Measurements from ENCODE around the gene CDHR2. TPM values are rescaled to one million over a fixed set of nuclear protein-coding genes. Genes with fewer than 3 reads are reported as not detected.

Gene CDHR2
- total RNA-seq, 2 donors from 2014 or later, result 0.67 to 0.81 TPM

GRCh38 chr5:176573564-176574296 is 24.6 kb downstream of the CDHR2 start:
- no peak overlapping the region for H3K27ac Mint-ChIP-seq
- ATAC-seq (replicated peaks in 1 of 2) (peak; percentile 94), DNase-seq (peak; percentile 84 to 86)
- H3K4me1 Mint-ChIP-seq (ENCODE audit: low read depth), result no peaks in the 10 kb centered on the region
- no peaks in the 10 kb centered on the region for H3K36me3 Mint-ChIP-seq (ENCODE audit: insufficient read depth in 2 of 2)
- H3K27me3 Mint-ChIP-seq (ENCODE audit: low read depth), result peaks cover 11% of the 10 kb centered on the region
- no peaks in the 10 kb centered on the region for H3K9me3 Mint-ChIP-seq
- H3K4me3 Mint-ChIP-seq, result no peak overlapping the region

- Mint-ChIP-seq H3K27me3 (ENCODE audit: low read depth) (peaks cover 11% of the 10 kb centered on the region), H3K4me1 (ENCODE audit: low read depth) (no peaks in the 10 kb centered on the region), H3K36me3 (ENCODE audit: insufficient read depth in 2 of 2) (no peaks in the 10 kb centered on the region), H3K9me3 (no peaks in the 10 kb centered on the region), H3K27ac (no peak overlapping the region), H3K4me3 (no peak overlapping the region)
- no peak for DNase-seq
- ATAC-seq (replicated peaks in 1 of 2), result no peak
Observed at GRCh38 chr5:176574297-176574591, 25.1 kb downstream of the CDHR2 start.

GRCh38 chr5:176575066-176575465 is 25.9 kb downstream of the CDHR2 start:
- Mint-ChIP-seq H3K27me3 (ENCODE audit: low read depth) (peaks cover 11% of the 10 kb centered on the region), H3K36me3 (ENCODE audit: insufficient read depth in 2 of 2) (no peaks in the 10 kb centered on the region), H3K27ac (no peak overlapping the region), H3K4me1 (ENCODE audit: low read depth) (no peaks in the 10 kb centered on the region), H3K9me3 (no peaks in the 10 kb centered on the region), H3K4me3 (no peak overlapping the region)
- DNase-seq, result no peak
- ATAC-seq (replicated peaks in 1 of 2), result no peak

- no peak overlapping the region for H3K27ac Mint-ChIP-seq
- no peaks in the 10 kb centered on the region for H3K4me1 Mint-ChIP-seq (ENCODE audit: low read depth)
- ATAC-seq (replicated peaks in 1 of 2), result no peak
- H3K27me3 Mint-ChIP-seq (ENCODE audit: low read depth), result peaks cover 11% of the 10 kb centered on the region
- no peaks in the 10 kb centered on the region for H3K9me3 Mint-ChIP-seq
- no peaks in the 10 kb centered on the region for H3K36me3 Mint-ChIP-seq (ENCODE audit: insufficient read depth in 2 of 2)
- no peak overlapping the region for H3K4me3 Mint-ChIP-seq
- no peak for DNase-seq
Observed at GRCh38 chr5:176575488-176576422, 26.6 kb downstream of the CDHR2 start.

- Mint-ChIP-seq H3K4me3 (no peak overlapping the region), H3K4me1 (ENCODE audit: low read depth) (no peaks in the 10 kb centered on the region), H3K27me3 (ENCODE audit: low read depth) (peaks cover 7% of the 10 kb centered on the region), H3K27ac (no peak overlapping the region), H3K36me3 (ENCODE audit: insufficient read depth in 2 of 2) (no peaks in the 10 kb centered on the region), H3K9me3 (no peaks in the 10 kb centered on the region)
- ATAC-seq (replicated peaks in 1 of 2), result no peak
- DNase-seq, result no peak
Observed at GRCh38 chr5:176577312-176578176, 28.4 kb downstream of the CDHR2 start.

GRCh38 chr5:176578391-176578808 is 29.3 kb downstream of the CDHR2 start:
- Mint-ChIP-seq H3K4me1 (ENCODE audit: low read depth) (no peaks in the 10 kb centered on the region), H3K4me3 (no peak overlapping the region), H3K36me3 (ENCODE audit: insufficient read depth in 2 of 2) (no peaks in the 10 kb centered on the region), H3K9me3 (no peaks in the 10 kb centered on the region), H3K27ac (no peak overlapping the region), H3K27me3 (ENCODE audit: low read depth) (no peaks in the 10 kb centered on the region)
- ATAC-seq (replicated peaks in 1 of 2), result peak; percentile 40 to 43
- peak in 1 of 2 donors; percentile 49 for DNase-seq

GRCh38 chr5:176579323-176579722 is 30.2 kb downstream of the CDHR2 start:
- ATAC-seq (replicated peaks in 1 of 2), result no peak

GRCh38 chr5:176581361-176581760 is 32.2 kb downstream of the CDHR2 start:
- Mint-ChIP-seq H3K27ac (no peak overlapping the region), H3K4me1 (ENCODE audit: low read depth) (no peaks in the 10 kb centered on the region), H3K9me3 (peaks cover 3 to 6% of the 10 kb centered on the region in 2 donors), H3K36me3 (ENCODE audit: insufficient read depth in 2 of 2) (peaks cover 2 to 4% of the 10 kb centered on the region in 2 donors), H3K4me3 (no peak overlapping the region), H3K27me3 (ENCODE audit: low read depth) (no peaks in the 10 kb centered on the region)
- DNase-seq (no peak), ATAC-seq (replicated peaks in 1 of 2) (no peak)

More at GRCh38 chr5:176579323-176579722, 30.2 kb downstream of the CDHR2 start:
- H3K27me3 Mint-ChIP-seq (ENCODE audit: low read depth), result no peaks in the 10 kb centered on the region
- no peak overlapping the region for H3K4me3 Mint-ChIP-seq
- H3K9me3 Mint-ChIP-seq, result no peaks in the 10 kb centered on the region
- H3K4me1 Mint-ChIP-seq (ENCODE audit: low read depth), result no peaks in the 10 kb centered on the region
- H3K27ac Mint-ChIP-seq, result no peak overlapping the region
- H3K36me3 Mint-ChIP-seq (ENCODE audit: insufficient read depth in 2 of 2), result peaks cover 0 to 2% of the 10 kb centered on the region in 2 donors
- no peak for DNase-seq

- peaks cover 2 to 6% of the 10 kb centered on the region in 2 donors for H3K36me3 Mint-ChIP-seq (ENCODE audit: insufficient read depth in 2 of 2)
- DNase-seq (no peak), ATAC-seq (replicated peaks in 1 of 2) (no peak)
- H3K9me3 Mint-ChIP-seq, result peaks cover 3 to 6% of the 10 kb centered on the region in 2 donors
- H3K4me3 Mint-ChIP-seq, result no peak overlapping the region
- H3K27ac Mint-ChIP-seq, result no peak overlapping the region
- no peaks in the 10 kb centered on the region for H3K4me1 Mint-ChIP-seq (ENCODE audit: low read depth)
- H3K27me3 Mint-ChIP-seq (ENCODE audit: low read depth), result no peaks in the 10 kb centered on the region
Observed at GRCh38 chr5:176583076-176583475, 33.9 kb downstream of the CDHR2 start.

- Mint-ChIP-seq H3K27ac (no peak overlapping the region), H3K9me3 (peaks cover 3 to 6% of the 10 kb centered on the region in 2 donors), H3K27me3 (ENCODE audit: low read depth) (no peaks in the 10 kb centered on the region), H3K36me3 (ENCODE audit: insufficient read depth in 2 of 2) (peaks cover 2 to 6% of the 10 kb centered on the region in 2 donors), H3K4me3 (no peak overlapping the region), H3K4me1 (ENCODE audit: low read depth) (no peaks in the 10 kb centered on the region)
- DNase-seq, result no peak
- ATAC-seq (replicated peaks in 1 of 2), result no peak
Observed at GRCh38 chr5:176587398-176587797, 38.3 kb downstream of the CDHR2 start.

GRCh38 chr5:176588297-176588696 is 39.2 kb downstream of the CDHR2 start:
- DNase-seq (no peak), ATAC-seq (replicated peaks in 1 of 2) (no peak)
- Mint-ChIP-seq H3K4me3 (no peak overlapping the region), H3K27ac (no peak overlapping the region), H3K36me3 (ENCODE audit: insufficient read depth in 2 of 2) (peaks cover 2 to 6% of the 10 kb centered on the region in 2 donors), H3K27me3 (ENCODE audit: low read depth) (no peaks in the 10 kb centered on the region), H3K4me1 (ENCODE audit: low read depth) (no peaks in the 10 kb centered on the region), H3K9me3 (peaks cover 3 to 6% of the 10 kb centered on the region in 2 donors)

GRCh38 chr5:176589039-176589769 is 40.1 kb downstream of the CDHR2 start:
- no peak overlapping the region for H3K27ac Mint-ChIP-seq
- no peaks in the 10 kb centered on the region for H3K4me1 Mint-ChIP-seq (ENCODE audit: low read depth)
- H3K4me3 Mint-ChIP-seq, result no peak overlapping the region
- no peaks in the 10 kb centered on the region for H3K27me3 Mint-ChIP-seq (ENCODE audit: low read depth)
- ATAC-seq (replicated peaks in 1 of 2) (no peak), DNase-seq (no peak)
- peaks cover 3 to 6% of the 10 kb centered on the region in 2 donors for H3K9me3 Mint-ChIP-seq
- peaks cover 0 to 6% of the 10 kb centered on the region in 2 donors for H3K36me3 Mint-ChIP-seq (ENCODE audit: insufficient read depth in 2 of 2)

Data from activated T-cell treated with anti-CD3 and anti-CD28 coated beads, Interleukin-2, amount 50 U/mL, for 72 hours (primary cell).